Heart left ventricle (tissue), 13 donors: ENCODE data around the gene CCDC121.

Experiments used
- POLR2A ChIP-seq, 2 donors: fragments of 450-650 bp; IDR thresholded peaks; one replicate each; pipeline ENCODE4 v1.6.1; 2017; ENCODE audit warnings: antibody characterized with exemption in 2 of 2, mild to moderate bottlenecking in 2 of 2, moderate library complexity in 2 of 2
- TF ChIP-seq, protein P1 (sequence below), 12 donors: fragments of 200-600 bp; sonication (generic) in 4 of 12; IDR thresholded peaks; one replicate each; pipeline versions ENCODE4 v1.5.0 to v1.8.0; 2018 to 2022; ENCODE audit warnings: antibody characterized with exemption in 12 of 12, mild to moderate bottlenecking in 5 of 12
- donor health status: ischemic (EF 13 %, LVEDD 7.1; RV severe dilation, severe dysfunction).
- donor health status: DM: no; HTN: yes; CAD: no.
- donor health status: DM: no; HTN: no; CAD: no.
- donor health status: ischemic (EF 25% LVEDD 6.9; RV normal size, moderate dysfunction).
- donor health status: ischemic (EF 25% LVEDD 5.7; RV mildly dilated, moderate dysfunction).
- donor health status: ischemic (EF 35%, LVEDD 5.7; RV mildly dilated, moderate dysfunction).
- donor health status: nonischemic (EF 11% LVEDD 7.7; RV severe dilation, severe dysfunction).
- donor health status: DM: yes; HTN: yes; CAD: no.
- donor health status: PGD.
- donor health status: ischemic (EF 29% LVEDD 5.4; RV normal size, mild dysfunction).
- donor health status: nonischemic (EF 23%, LVEDD 6.1; RV moderate dilation, normal function).

DNA sequence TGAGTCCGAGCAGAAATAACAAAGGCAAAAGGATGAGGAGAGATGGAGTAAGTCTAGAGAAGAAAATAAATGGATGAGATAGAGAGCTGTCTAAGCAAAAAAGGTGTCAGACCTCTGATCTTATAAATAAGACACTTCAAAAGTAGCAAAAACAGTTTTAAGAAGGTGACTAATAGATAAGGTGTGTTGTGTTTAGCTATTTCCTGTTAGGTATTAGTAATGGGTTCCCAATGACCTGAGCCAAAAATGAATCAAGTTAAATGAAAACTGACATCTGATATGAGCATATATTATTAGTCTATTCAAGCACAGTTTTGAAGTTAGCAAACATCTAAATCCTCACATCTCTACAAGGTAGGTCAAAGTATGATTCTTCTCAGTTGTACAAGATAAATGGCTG lies 24.0 kb upstream of the CCDC121 start:
- TF ChIP-seq, protein P1, sequence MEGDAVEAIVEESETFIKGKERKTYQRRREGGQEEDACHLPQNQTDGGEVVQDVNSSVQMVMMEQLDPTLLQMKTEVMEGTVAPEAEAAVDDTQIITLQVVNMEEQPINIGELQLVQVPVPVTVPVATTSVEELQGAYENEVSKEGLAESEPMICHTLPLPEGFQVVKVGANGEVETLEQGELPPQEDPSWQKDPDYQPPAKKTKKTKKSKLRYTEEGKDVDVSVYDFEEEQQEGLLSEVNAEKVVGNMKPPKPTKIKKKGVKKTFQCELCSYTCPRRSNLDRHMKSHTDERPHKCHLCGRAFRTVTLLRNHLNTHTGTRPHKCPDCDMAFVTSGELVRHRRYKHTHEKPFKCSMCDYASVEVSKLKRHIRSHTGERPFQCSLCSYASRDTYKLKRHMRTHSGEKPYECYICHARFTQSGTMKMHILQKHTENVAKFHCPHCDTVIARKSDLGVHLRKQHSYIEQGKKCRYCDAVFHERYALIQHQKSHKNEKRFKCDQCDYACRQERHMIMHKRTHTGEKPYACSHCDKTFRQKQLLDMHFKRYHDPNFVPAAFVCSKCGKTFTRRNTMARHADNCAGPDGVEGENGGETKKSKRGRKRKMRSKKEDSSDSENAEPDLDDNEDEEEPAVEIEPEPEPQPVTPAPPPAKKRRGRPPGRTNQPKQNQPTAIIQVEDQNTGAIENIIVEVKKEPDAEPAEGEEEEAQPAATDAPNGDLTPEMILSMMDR (IDR thresholded peaks at IDR 0.05) = no peak
- no peak for TF ChIP-seq POLR2A (IDR thresholded peaks at IDR 0.05)
